CD4-positive, alpha-beta T cell (primary cell): ENCODE measurements around the gene FARP1. TPM values are rescaled to one million over a fixed set of nuclear protein-coding genes. Genes with fewer than 3 reads are reported as not detected.

ENCODE experiments used
- ATAC-seq: fragments of 200-7000 bp; cut with Tn5 transposase; one replicate; pipeline ENCODE4 v1.10.0; 2022; ENCODE audit warnings: mild to moderate bottlenecking; ENCODE audit not compliant: poor library complexity
- CTCF ChIA-PET: fragments of 350-600 bp; sonication (Branson Sonifier 250); formaldehyde crosslinking; loops from one replicate; lab custom pipeline; 2021; ENCODE audit warnings: antibody characterized with exemption, inconsistent platforms; lab: Charles Lee
- POLR2A ChIA-PET: fragments of 350-600 bp; sonication (Branson Sonifier 250); formaldehyde crosslinking; loops from one replicate; lab custom pipeline; 2021; ENCODE audit warnings: antibody characterized with exemption, inconsistent platforms; lab: Charles Lee
- DNase-seq, 14 experiments: peaks; one replicate each; pipeline ENCODE4 v3.0.0-alpha.2; 2013 to 2020; ENCODE audit warnings: mixed read lengths in 2 of 14
- H3K27ac ChIP-seq, 2 donors: one replicate each; pipeline versions ENCODE4 v1.5.1 to v1.7.0; 2013; ENCODE audit warnings: low read length in 2 of 2, low read depth in 1 of 2, mild to moderate bottlenecking in 1 of 2
- H3K27me3 ChIP-seq, 2 experiments: 1 replicate in 1 of 2; 2 replicates in 1 of 2; pipeline versions ENCODE4 v1.6.1 to v1.7.0; 2013; ENCODE audit warnings: low read length in 2 of 2, control low read depth in 1 of 2, mild to moderate bottlenecking in 1 of 2, moderate library complexity in 1 of 2; ENCODE audit not compliant: insufficient read depth in 2 of 2, control insufficient read depth in 1 of 2
- H3K36me3 ChIP-seq: one replicate; pipeline ENCODE4 v1.6.1; 2013; ENCODE audit warnings: low read length, control low read depth; ENCODE audit not compliant: insufficient read depth
- H3K4me1 ChIP-seq: one replicate; pipeline ENCODE4 v1.6.1; 2013; ENCODE audit warnings: low read length, control low read depth; ENCODE audit not compliant: insufficient read depth
- H3K4me3 ChIP-seq: one replicate; pipeline ENCODE4 v1.5.1; 2013; ENCODE audit warnings: mild to moderate bottlenecking, low read length, moderate library complexity
- H3K9me3 ChIP-seq, 2 experiments: 1 replicate in 1 of 2; 2 replicates in 1 of 2; pipeline versions ENCODE4 v1.6.1 to v1.7.0; 2013; ENCODE audit warnings: low read length in 2 of 2, mild to moderate bottlenecking in 2 of 2, control low read depth in 1 of 2, moderate library complexity in 1 of 2; ENCODE audit not compliant: control insufficient read depth in 1 of 2, insufficient read depth in 1 of 2
- H3K27ac Mint-ChIP-seq: one replicate; pipeline ENCODE4 v1.8.0; 2020; ENCODE audit warnings: mixed read lengths
- H3K27me3 Mint-ChIP-seq: one replicate; pipeline ENCODE4 v1.8.0; 2021; ENCODE audit warnings: mixed read lengths
- H3K36me3 Mint-ChIP-seq: one replicate; pipeline ENCODE4 v1.8.0; 2021; ENCODE audit warnings: low read depth, mixed read lengths
- H3K4me1 Mint-ChIP-seq: one replicate; pipeline ENCODE4 v1.8.0; 2021; ENCODE audit warnings: low read depth, mixed read lengths
- H3K4me3 Mint-ChIP-seq: one replicate; pipeline ENCODE4 v1.8.0; 2020; ENCODE audit warnings: mild to moderate bottlenecking, mixed read lengths
- H3K9me3 Mint-ChIP-seq: one replicate; pipeline ENCODE4 v1.8.0; 2020; ENCODE audit warnings: mixed read lengths
- CTCF ChIP-seq: fragments of 200-600 bp; IDR thresholded peaks from one replicate; pipeline ENCODE4 v1.8.0; 2022; ENCODE audit warnings: antibody characterized with exemption, mild to moderate bottlenecking
- intact Hi-C, 2 experiments: fragments of 100-400 bp; cut with DNase I in 1 of 2; cut with micrococcal nuclease in 1 of 2; formaldehyde crosslinking; loops; one replicate each; pipeline versions ENCODE4 v1.15.1 to v1.9.0; 2023 to 2025; cut with DNase I, micrococcal nuclease
- total RNA-seq, 174 experiments: library from RNA in 2 of 174; stranded (reverse) in 2 of 174; gene quantifications; one replicate each; pipeline ENCODE4 v1.2.3 and lab custom pipeline; 2021 to 2026

FARP1 gene
- total RNA-seq, 2 experiments from 2014 or later: 0.30 TPM; not detected in 1

GRCh38 chr13:98313922-98314292 is 171.0 kb downstream of the FARP1 start:
- no peak for TF ChIP-seq CTCF
- ChIA-PET CTCF (no interaction called here), POLR2A (no interaction called here)
- Mint-ChIP-seq H3K4me1 (no peaks in the 10 kb centered on the region), H3K9me3 (no peaks in the 10 kb centered on the region), H3K36me3 (no peaks in the 10 kb centered on the region), H3K4me3 (no peak overlapping the region), H3K27me3 (no peaks in the 10 kb centered on the region), H3K27ac (no peak overlapping the region)
- intact Hi-C loops: no loop called here
- no peaks in the 10 kb centered on the region for H3K36me3 ChIP-seq
- H3K4me1 ChIP-seq: no peaks in the 10 kb centered on the region
- DNase-seq (no peak), ATAC-seq (no peak)
- no peak overlapping the region for H3K4me3 ChIP-seq
- no peaks in the 10 kb centered on the region for H3K9me3 ChIP-seq
- no peak overlapping the region for H3K27ac ChIP-seq
- H3K27me3 ChIP-seq: no peaks in the 10 kb centered on the region

- peaks cover 6% of the 10 kb centered on the region for H3K27me3 Mint-ChIP-seq
- H3K9me3 Mint-ChIP-seq: no peaks in the 10 kb centered on the region
Measured at GRCh38 chr13:98315466-98315865, 172.6 kb downstream of the FARP1 start.

GRCh38 chr13:98315902-98316301 is 173.0 kb downstream of the FARP1 start:
- ATAC-seq: no peak
- DNase-seq: no peak

More at GRCh38 chr13:98315466-98315865, 172.6 kb downstream of the FARP1 start:
- no peak overlapping the region for H3K27ac ChIP-seq
- ChIA-PET CTCF (interaction anchor here (0.9 kb wide), 1 partner anchor 18 kb away, joined by 4 read pairs; no protein-coding TSS in a partner anchor), POLR2A (no interaction called here)
- no peaks in the 10 kb centered on the region for H3K27me3 ChIP-seq
- Mint-ChIP-seq H3K4me3 (no peak overlapping the region), H3K36me3 (no peaks in the 10 kb centered on the region), H3K4me1 (no peaks in the 10 kb centered on the region), H3K27ac (no peak overlapping the region)
- intact Hi-C loops: no loop called here
- H3K4me3 ChIP-seq: no peak overlapping the region
- H3K9me3 ChIP-seq: no peaks in the 10 kb centered on the region
- TF ChIP-seq CTCF: no peak
- ATAC-seq: no peak
- no peaks in the 10 kb centered on the region for H3K36me3 ChIP-seq
- no peaks in the 10 kb centered on the region for H3K4me1 ChIP-seq
- no peak for DNase-seq

More at GRCh38 chr13:98315902-98316301, 173.0 kb downstream of the FARP1 start:
- H3K27me3 Mint-ChIP-seq: peaks cover 10% of the 10 kb centered on the region
- Histone ChIP-seq H3K4me1 (no peaks in the 10 kb centered on the region), H3K9me3 (no peaks in the 10 kb centered on the region), H3K36me3 (no peaks in the 10 kb centered on the region), H3K27me3 (no peaks in the 10 kb centered on the region), H3K27ac (no peak overlapping the region), H3K4me3 (no peak overlapping the region)
- ChIA-PET POLR2A (no interaction called here), CTCF (interaction anchor here (0.9 kb wide), 1 partner anchor 17 kb away, joined by 4 read pairs; no protein-coding TSS in a partner anchor)
- H3K9me3 Mint-ChIP-seq: no peaks in the 10 kb centered on the region
- intact Hi-C loops: no loop called here
- H3K4me1 Mint-ChIP-seq: no peaks in the 10 kb centered on the region
- no peaks in the 10 kb centered on the region for H3K36me3 Mint-ChIP-seq
- no peak overlapping the region for H3K4me3 Mint-ChIP-seq
- no peak overlapping the region for H3K27ac Mint-ChIP-seq
- no peak for TF ChIP-seq CTCF
